Activated T-cell treated with anti-CD3 and anti-CD28 coated beads, Interleukin-2, amount 50 U/mL, for 4 hours (primary cell): Measurements from ENCODE around the gene CHST6. TPM values are rescaled to one million over a fixed set of nuclear protein-coding genes. Genes with fewer than 3 reads are reported as not detected.

Source experiments
- ATAC-seq, 2 donors: fragments of 200-7000 bp; cut with Tn5 transposase; one replicate each; pipeline ENCODE4 v1.10.0; 2021
- DNase-seq: peaks from one replicate; pipeline ENCODE4 v3.0.0-alpha.2; 2020
- H3K27me3 Mint-ChIP-seq: one replicate; pipeline ENCODE4 v1.8.0; 2021; ENCODE audit warnings: low read depth, mixed read lengths
- H3K36me3 Mint-ChIP-seq: one replicate; pipeline ENCODE4 v1.8.0; 2022; ENCODE audit warnings: mixed read lengths; ENCODE audit not compliant: insufficient read depth
- H3K4me1 Mint-ChIP-seq: one replicate; pipeline ENCODE4 v1.8.0; 2021; ENCODE audit warnings: low read depth, mixed read lengths
- H3K4me3 Mint-ChIP-seq: one replicate; pipeline ENCODE4 v1.8.0; 2021; ENCODE audit warnings: mild to moderate bottlenecking, moderate library complexity, mixed read lengths
- H3K9me3 Mint-ChIP-seq: one replicate; pipeline ENCODE4 v1.8.0; 2021; ENCODE audit warnings: mixed read lengths
- total RNA-seq, 3 donors: library from RNA; stranded (reverse); gene quantifications; one replicate each; pipeline ENCODE4 v1.2.1, GENCODE V29; 2021

CHST6 gene
- total RNA-seq, 3 donors from 2014 or later = not detected

- Mint-ChIP-seq H3K9me3 (no peaks in the 10 kb centered on the region), H3K4me1 (peaks cover 9% of the 10 kb centered on the region), H3K4me3 (no peak overlapping the region), H3K27me3 (peaks cover 38% of the 10 kb centered on the region), H3K36me3 (no peaks in the 10 kb centered on the region)
- ATAC-seq (peak in 1 of 2 donors; percentile 38), DNase-seq (no peak)
Measured at GRCh38 chr16:75491876-75492275, 3.4 kb downstream of the CHST6 start.

- Mint-ChIP-seq H3K4me1 (peaks cover 3% of the 10 kb centered on the region), H3K9me3 (no peaks in the 10 kb centered on the region), H3K27me3 (peaks cover 28% of the 10 kb centered on the region)
Measured at GRCh38 chr16:75488322-75488721, 6.9 kb downstream of the CHST6 start.

GRCh38 chr16:75486676-75487313 lies 8.4 kb downstream of the CHST6 start:
- Mint-ChIP-seq H3K4me3 (no peak overlapping the region), H3K4me1 (peaks cover 3% of the 10 kb centered on the region), H3K9me3 (no peaks in the 10 kb centered on the region), H3K27me3 (peaks cover 19% of the 10 kb centered on the region), H3K36me3 (no peaks in the 10 kb centered on the region)
- no peak for DNase-seq
- peak; percentile 28 to 30 for ATAC-seq

More at GRCh38 chr16:75488322-75488721, 6.9 kb downstream of the CHST6 start:
- Mint-ChIP-seq H3K36me3 (no peaks in the 10 kb centered on the region), H3K4me3 (no peak overlapping the region)
- ATAC-seq (no peak), DNase-seq (no peak)

GRCh38 chr16:75486014-75486675 lies 9.1 kb downstream of the CHST6 start:
- Mint-ChIP-seq H3K36me3 (no peaks in the 10 kb centered on the region), H3K4me1 (peaks cover 3% of the 10 kb centered on the region), H3K9me3 (no peaks in the 10 kb centered on the region), H3K4me3 (no peak overlapping the region), H3K27me3 (peaks cover 24% of the 10 kb centered on the region)
- ATAC-seq (no peak), DNase-seq (no peak)

- Mint-ChIP-seq H3K36me3 (no peaks in the 10 kb centered on the region), H3K27me3 (peaks cover 24% of the 10 kb centered on the region), H3K4me1 (peaks cover 3% of the 10 kb centered on the region), H3K9me3 (no peaks in the 10 kb centered on the region), H3K4me3 (no peak overlapping the region)
- ATAC-seq = no peak
- DNase-seq = no peak
Measured at GRCh38 chr16:75485230-75486013, 9.8 kb downstream of the CHST6 start.

- H3K9me3 Mint-ChIP-seq = no peaks in the 10 kb centered on the region
- ATAC-seq (no peak), DNase-seq (no peak)
- peaks cover 3% of the 10 kb centered on the region for H3K4me1 Mint-ChIP-seq
- no peaks in the 10 kb centered on the region for H3K36me3 Mint-ChIP-seq
- no peak overlapping the region for H3K4me3 Mint-ChIP-seq
- peaks cover 21% of the 10 kb centered on the region for H3K27me3 Mint-ChIP-seq
Measured at GRCh38 chr16:75483222-75483621, 12.0 kb downstream of the CHST6 start.

GRCh38 chr16:75482434-75483205 lies 12.6 kb downstream of the CHST6 start:
- Mint-ChIP-seq H3K4me1 (peaks cover 3% of the 10 kb centered on the region), H3K36me3 (no peaks in the 10 kb centered on the region), H3K4me3 (no peak overlapping the region), H3K9me3 (no peaks in the 10 kb centered on the region), H3K27me3 (peaks cover 24% of the 10 kb centered on the region)
- DNase-seq (no peak), ATAC-seq (no peak)

GRCh38 chr16:75481475-75481874 lies 13.8 kb downstream of the CHST6 start:
- DNase-seq (no peak), ATAC-seq (no peak)
- Mint-ChIP-seq H3K36me3 (no peaks in the 10 kb centered on the region), H3K27me3 (peaks cover 17% of the 10 kb centered on the region), H3K4me1 (peaks cover 3% of the 10 kb centered on the region), H3K9me3 (no peaks in the 10 kb centered on the region), H3K4me3 (no peak overlapping the region)

GRCh38 chr16:75479421-75479990 lies 15.7 kb downstream of the CHST6 start:
- H3K9me3 Mint-ChIP-seq = no peaks in the 10 kb centered on the region
- no peak for ATAC-seq

GRCh38 chr16:75478480-75479345 lies 16.5 kb downstream of the CHST6 start:
- Mint-ChIP-seq H3K36me3 (no peaks in the 10 kb centered on the region), H3K9me3 (no peaks in the 10 kb centered on the region), H3K4me3 (no peak overlapping the region), H3K27me3 (peaks cover 10% of the 10 kb centered on the region), H3K4me1 (no peaks in the 10 kb centered on the region)
- ATAC-seq = no peak
- no peak for DNase-seq

More at GRCh38 chr16:75479421-75479990, 15.7 kb downstream of the CHST6 start:
- Mint-ChIP-seq H3K4me1 (no peaks in the 10 kb centered on the region), H3K27me3 (peaks cover 10% of the 10 kb centered on the region), H3K36me3 (no peaks in the 10 kb centered on the region), H3K4me3 (no peak overlapping the region)
- DNase-seq = no peak

- peaks cover 10% of the 10 kb centered on the region for H3K27me3 Mint-ChIP-seq
- no peak for ATAC-seq
- H3K4me3 Mint-ChIP-seq = no peak overlapping the region
- DNase-seq = no peak
- no peaks in the 10 kb centered on the region for H3K9me3 Mint-ChIP-seq
- no peaks in the 10 kb centered on the region for H3K36me3 Mint-ChIP-seq
- H3K4me1 Mint-ChIP-seq = no peaks in the 10 kb centered on the region
Measured at GRCh38 chr16:75477680-75478473, 17.4 kb downstream of the CHST6 start.

GRCh38 chr16:75476817-75477216 lies 18.4 kb downstream of the CHST6 start:
- no peaks in the 10 kb centered on the region for H3K36me3 Mint-ChIP-seq
- DNase-seq = no peak
- no peak overlapping the region for H3K4me3 Mint-ChIP-seq
- H3K4me1 Mint-ChIP-seq = no peaks in the 10 kb centered on the region
- H3K27me3 Mint-ChIP-seq = peaks cover 10% of the 10 kb centered on the region
- no peak for ATAC-seq
- no peaks in the 10 kb centered on the region for H3K9me3 Mint-ChIP-seq
